GM08714 (cell line): ENCODE results near the gene MLLT6.

Experiments
- H3K4me3 ChIP-seq: fragments of 200-500 bp; sonication (Bioruptor generic); 2 replicates; pipeline ENCODE4 v1.5.1; 2014; ENCODE audit warnings: mild to moderate bottlenecking, low read length, inconsistent platforms
- ZNF274 ChIP-seq: IDR thresholded peaks from 2 replicates; pipeline ENCODE4 v1.6.1; 2012; ENCODE audit warnings: mild to moderate bottlenecking, low read depth, low read length

The MLLT6 gene

GRCh38 chr17:38704606-38705522 is at the start of gene MLLT6:
Gene MLLT6 (plus strand): TSS chr17:38705273. CDS start chr17:38705633, 360 bp downstream.
- TF ChIP-seq ZNF274: no peak
- peak within 1 kb of the TSS; percentile 94 for H3K4me3 ChIP-seq

GRCh38 chr17:38656959-38657823 is 47.9 kb upstream of the MLLT6 start:
- no peak for TF ChIP-seq ZNF274
- no peak overlapping the region for H3K4me3 ChIP-seq

GRCh38 chr17:38657824-38658740 is 47.0 kb upstream of the MLLT6 start:
- no peak for TF ChIP-seq ZNF274
- no peak overlapping the region for H3K4me3 ChIP-seq

- no peak overlapping the region for H3K4me3 ChIP-seq
- no peak for TF ChIP-seq ZNF274
Measured at GRCh38 chr17:38658741-38659345, 46.2 kb upstream of the MLLT6 start.

GRCh38 chr17:38659415-38659814 is 45.7 kb upstream of the MLLT6 start:
- no peak for TF ChIP-seq ZNF274
- no peak overlapping the region for H3K4me3 ChIP-seq

- no peak overlapping the region for H3K4me3 ChIP-seq
- TF ChIP-seq ZNF274: no peak
Measured at GRCh38 chr17:38660097-38661025, 44.7 kb upstream of the MLLT6 start.

- no peak for TF ChIP-seq ZNF274
- H3K4me3 ChIP-seq: no peak overlapping the region
Measured at GRCh38 chr17:38663125-38663751, 41.8 kb upstream of the MLLT6 start.

GRCh38 chr17:38663964-38664644 is 41.0 kb upstream of the MLLT6 start:
- TF ChIP-seq ZNF274: no peak
- H3K4me3 ChIP-seq: no peak overlapping the region

GRCh38 chr17:38667099-38667786 is 37.8 kb upstream of the MLLT6 start:
- no peak for TF ChIP-seq ZNF274
- no peak overlapping the region for H3K4me3 ChIP-seq

GRCh38 chr17:38667787-38668122 is 37.3 kb upstream of the MLLT6 start:
- no peak overlapping the region for H3K4me3 ChIP-seq
- TF ChIP-seq ZNF274: no peak

- TF ChIP-seq ZNF274: no peak
Measured at GRCh38 chr17:38669520-38669919, 35.6 kb upstream of the MLLT6 start.

More at GRCh38 chr17:38669520-38669919, 35.6 kb upstream of the MLLT6 start:
- no peak overlapping the region for H3K4me3 ChIP-seq
